ENCODE data around the gene ULK1.

Gene ULK1

DNA sequence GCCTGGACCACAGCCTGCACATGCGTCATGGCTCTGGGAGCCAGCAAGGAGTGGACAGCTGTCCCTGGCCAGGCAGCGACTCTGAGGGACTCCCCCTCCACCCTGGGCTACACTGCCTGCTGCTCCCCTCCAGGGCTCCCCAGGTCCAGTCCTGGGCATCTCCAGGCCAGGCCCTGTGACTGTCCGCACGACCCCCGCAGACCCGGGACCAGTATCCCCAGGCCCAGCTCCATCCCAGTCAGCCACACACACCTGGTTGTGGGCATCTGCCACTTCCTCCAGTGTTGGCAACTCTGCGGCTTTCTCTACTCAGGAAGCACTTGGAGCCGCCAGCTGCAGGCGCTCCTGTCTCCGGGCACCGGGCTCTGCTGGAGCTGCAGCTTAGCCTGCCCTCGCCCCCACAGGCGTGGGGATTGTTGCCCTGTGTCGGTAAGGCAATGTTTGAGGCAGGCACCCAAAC is 2.4 kb downstream of the ULK1 start:
- POLR2A ChIA-PET = interaction anchor here (0.7 to 1.3 kb wide), 2 partner anchors 37 to 332 kb away, joined by 3 to 6 read pairs; no protein-coding TSS in a partner anchor
- TF ChIP-seq ZNF510 (tag by site-specific recombination; IDR thresholded peaks at IDR 0.05; ENCODE audit: insufficient replicate concordance) = no peak
- TF ChIP-seq, protein P1, sequence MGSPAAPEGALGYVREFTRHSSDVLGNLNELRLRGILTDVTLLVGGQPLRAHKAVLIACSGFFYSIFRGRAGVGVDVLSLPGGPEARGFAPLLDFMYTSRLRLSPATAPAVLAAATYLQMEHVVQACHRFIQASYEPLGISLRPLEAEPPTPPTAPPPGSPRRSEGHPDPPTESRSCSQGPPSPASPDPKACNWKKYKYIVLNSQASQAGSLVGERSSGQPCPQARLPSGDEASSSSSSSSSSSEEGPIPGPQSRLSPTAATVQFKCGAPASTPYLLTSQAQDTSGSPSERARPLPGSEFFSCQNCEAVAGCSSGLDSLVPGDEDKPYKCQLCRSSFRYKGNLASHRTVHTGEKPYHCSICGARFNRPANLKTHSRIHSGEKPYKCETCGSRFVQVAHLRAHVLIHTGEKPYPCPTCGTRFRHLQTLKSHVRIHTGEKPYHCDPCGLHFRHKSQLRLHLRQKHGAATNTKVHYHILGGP (tag by site-specific recombination; IDR thresholded peaks at IDR 0.05) = no peak
- no peak for TF ChIP-seq ZNF366 (tag by site-specific recombination; conservative IDR thresholded peaks at IDR 0.05)
- no peak for TF ChIP-seq ZSCAN30 (tag by site-specific recombination; IDR thresholded peaks at IDR 0.05)
- no peak for TF ChIP-seq KLF8 (tag by site-specific recombination; IDR thresholded peaks at IDR 0.05)
- no peak for TF ChIP-seq ZNF837 (tag by site-specific recombination; IDR thresholded peaks at IDR 0.05)
- no peak for TF ChIP-seq ZNF514 (tag by site-specific recombination; IDR thresholded peaks at IDR 0.05)
- no peak for TF ChIP-seq GLIS1 (tag by site-specific recombination; IDR thresholded peaks at IDR 0.05)
- no peak for TF ChIP-seq ZNF335 (tag by site-specific recombination; conservative IDR thresholded peaks at IDR 0.05)
- TF ChIP-seq ZNF677 (tag by site-specific recombination; IDR thresholded peaks at IDR 0.05) = no peak
- no peak for TF ChIP-seq ZNF548 (tag by site-specific recombination; IDR thresholded peaks at IDR 0.05)
- TF ChIP-seq ZNF610 (tag by site-specific recombination; IDR thresholded peaks at IDR 0.05; ENCODE audit: borderline replicate concordance) = no peak
- TF ChIP-seq ZNF660 (tag by site-specific recombination; IDR thresholded peaks at IDR 0.05) = no peak
- TF ChIP-seq BCL11B (tag by site-specific recombination; IDR thresholded peaks at IDR 0.05; ENCODE audit: low read depth) = no peak
- no peak for TF ChIP-seq ZNF585B (tag by site-specific recombination; IDR thresholded peaks at IDR 0.05)
- no peak for TF ChIP-seq RBAK (tag by site-specific recombination; IDR thresholded peaks at IDR 0.05)
- no peak for TF ChIP-seq ZNF843 (tag by site-specific recombination; IDR thresholded peaks at IDR 0.05)
- TF ChIP-seq ZNF521 (tag by site-specific recombination; IDR thresholded peaks at IDR 0.05) = no peak
- TF ChIP-seq, protein P2, sequence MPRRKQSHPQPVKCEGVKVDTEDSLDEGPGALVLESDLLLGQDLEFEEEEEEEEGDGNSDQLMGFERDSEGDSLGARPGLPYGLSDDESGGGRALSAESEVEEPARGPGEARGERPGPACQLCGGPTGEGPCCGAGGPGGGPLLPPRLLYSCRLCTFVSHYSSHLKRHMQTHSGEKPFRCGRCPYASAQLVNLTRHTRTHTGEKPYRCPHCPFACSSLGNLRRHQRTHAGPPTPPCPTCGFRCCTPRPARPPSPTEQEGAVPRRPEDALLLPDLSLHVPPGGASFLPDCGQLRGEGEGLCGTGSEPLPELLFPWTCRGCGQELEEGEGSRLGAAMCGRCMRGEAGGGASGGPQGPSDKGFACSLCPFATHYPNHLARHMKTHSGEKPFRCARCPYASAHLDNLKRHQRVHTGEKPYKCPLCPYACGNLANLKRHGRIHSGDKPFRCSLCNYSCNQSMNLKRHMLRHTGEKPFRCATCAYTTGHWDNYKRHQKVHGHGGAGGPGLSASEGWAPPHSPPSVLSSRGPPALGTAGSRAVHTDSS (tag by site-specific recombination; IDR thresholded peaks at IDR 0.05) = no peak
- no peak for TF ChIP-seq ZNF175 (tag by site-specific recombination; IDR thresholded peaks at IDR 0.05)
- CTCF ChIA-PET = no interaction called here
- Histone ChIP-seq H3K4me1 (ENCODE audit: control insufficient read depth, insufficient read depth, low read length) (peaks cover 3% of the 10 kb centered on the region; the same call in 1 of the 2 replicates), H3K9me3 (ENCODE audit: control insufficient read depth, insufficient read depth, low read depth, low read length) (no peaks in the 10 kb centered on the region), H3K4me3 (ENCODE audit: low read depth, low read length) (peak overlapping the region; percentile 73), H3K36me3 (ENCODE audit: control insufficient read depth in 2 of 2, insufficient read depth in 1 of 2, low read length in 2 of 2) (peaks cover 6 to 32% of the 10 kb centered on the region in 2 experiments; a peak in 2 of 3 replicates), H3K27ac (ENCODE audit: extremely low read depth, low read depth, low read length) (no peak overlapping the region)

DNA sequence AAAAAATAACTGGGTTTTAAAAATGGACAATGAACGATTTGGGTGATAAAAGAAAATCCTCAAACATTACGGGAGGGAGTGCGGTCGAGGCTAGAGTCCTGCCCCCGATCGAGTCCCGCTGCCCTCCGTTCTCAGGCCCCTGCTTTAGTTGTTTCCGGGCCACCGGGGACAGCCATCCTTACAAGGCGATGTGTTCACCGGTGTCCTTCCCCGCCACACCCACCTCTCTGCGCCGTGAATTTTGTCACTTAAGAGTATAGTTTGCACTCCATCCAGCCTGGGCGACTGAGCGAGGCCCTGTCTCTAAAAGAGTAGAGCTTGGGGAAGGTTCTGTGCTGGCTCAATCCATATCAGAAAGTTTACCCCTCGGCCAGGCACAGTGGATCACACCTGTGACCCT is 2.9 kb downstream of the ULK1 start:
- ChIA-PET CTCF (interaction anchor here (0.9 kb wide), 1 partner anchor 14 kb away, joined by 3 read pairs; no protein-coding TSS in a partner anchor), POLR2A (interaction anchor here (1.3 kb wide), 1 partner anchor 37 kb away, joined by 3 read pairs; no protein-coding TSS in a partner anchor)
- Histone ChIP-seq H3K9me3 (ENCODE audit: control insufficient read depth, insufficient read depth, low read depth, low read length) (no peaks in the 10 kb centered on the region), H3K4me3 (ENCODE audit: low read depth, low read length) (no peak overlapping the region), H3K4me1 (ENCODE audit: control insufficient read depth, insufficient read depth, low read length) (peaks cover 3% of the 10 kb centered on the region; the same call in 1 of the 2 replicates), H3K27ac (ENCODE audit: extremely low read depth, low read depth, low read length) (no peak overlapping the region), H3K36me3 (ENCODE audit: control insufficient read depth in 2 of 2, insufficient read depth in 1 of 2, low read length in 2 of 2) (peaks cover 6 to 32% of the 10 kb centered on the region in 2 experiments; a peak in 2 of 3 replicates)
- no peak for TF ChIP-seq ZNF776 (tag by site-specific recombination; IDR thresholded peaks at IDR 0.05; ENCODE audit: borderline replicate concordance)
- TF ChIP-seq ZNF140 (tag by site-specific recombination; IDR thresholded peaks at IDR 0.05) = no peak
- no peak for TF ChIP-seq ZNF707 (tag by site-specific recombination; IDR thresholded peaks at IDR 0.05)
- TF ChIP-seq ZNF555 (tag by site-specific recombination; conservative IDR thresholded peaks at IDR 0.05) = no peak
- TF ChIP-seq, protein P3, sequence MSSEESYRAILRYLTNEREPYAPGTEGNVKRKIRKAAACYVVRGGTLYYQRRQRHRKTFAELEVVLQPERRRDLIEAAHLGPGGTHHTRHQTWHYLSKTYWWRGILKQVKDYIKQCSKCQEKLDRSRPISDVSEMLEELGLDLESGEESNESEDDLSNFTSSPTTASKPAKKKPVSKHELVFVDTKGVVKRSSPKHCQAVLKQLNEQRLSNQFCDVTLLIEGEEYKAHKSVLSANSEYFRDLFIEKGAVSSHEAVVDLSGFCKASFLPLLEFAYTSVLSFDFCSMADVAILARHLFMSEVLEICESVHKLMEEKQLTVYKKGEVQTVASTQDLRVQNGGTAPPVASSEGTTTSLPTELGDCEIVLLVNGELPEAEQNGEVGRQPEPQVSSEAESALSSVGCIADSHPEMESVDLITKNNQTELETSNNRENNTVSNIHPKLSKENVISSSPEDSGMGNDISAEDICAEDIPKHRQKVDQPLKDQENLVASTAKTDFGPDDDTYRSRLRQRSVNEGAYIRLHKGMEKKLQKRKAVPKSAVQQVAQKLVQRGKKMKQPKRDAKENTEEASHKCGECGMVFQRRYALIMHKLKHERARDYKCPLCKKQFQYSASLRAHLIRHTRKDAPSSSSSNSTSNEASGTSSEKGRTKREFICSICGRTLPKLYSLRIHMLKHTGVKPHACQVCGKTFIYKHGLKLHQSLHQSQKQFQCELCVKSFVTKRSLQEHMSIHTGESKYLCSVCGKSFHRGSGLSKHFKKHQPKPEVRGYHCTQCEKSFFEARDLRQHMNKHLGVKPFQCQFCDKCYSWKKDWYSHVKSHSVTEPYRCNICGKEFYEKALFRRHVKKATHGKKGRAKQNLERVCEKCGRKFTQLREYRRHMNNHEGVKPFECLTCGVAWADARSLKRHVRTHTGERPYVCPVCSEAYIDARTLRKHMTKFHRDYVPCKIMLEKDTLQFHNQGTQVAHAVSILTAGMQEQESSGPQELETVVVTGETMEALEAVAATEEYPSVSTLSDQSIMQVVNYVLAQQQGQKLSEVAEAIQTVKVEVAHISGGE (tag by site-specific recombination; conservative IDR thresholded peaks at IDR 0.05; ENCODE audit: low read depth) = no peak
- no peak for TF ChIP-seq ZNF184 (tag by site-specific recombination; IDR thresholded peaks at IDR 0.05)
- TF ChIP-seq OSR2 (tag by site-specific recombination; IDR thresholded peaks at IDR 0.05) = no peak
- TF ChIP-seq ZNF510 (tag by site-specific recombination; IDR thresholded peaks at IDR 0.05; ENCODE audit: insufficient replicate concordance) = no peak
- no peak for TF ChIP-seq ZNF560 (tag by site-specific recombination; IDR thresholded peaks at IDR 0.05; ENCODE audit: borderline replicate concordance)
- TF ChIP-seq ZSCAN16 (tag by site-specific recombination; IDR thresholded peaks at IDR 0.05) = no peak
